Hepatocyte (in vitro differentiated cells): ENCODE measurements around the gene RASEF. TPM values are rescaled to one million over a fixed set of nuclear protein-coding genes. Genes with fewer than 3 reads are reported as not detected.

Source experiments
- DNase-seq: peaks from one replicate; pipeline ENCODE4 v3.0.0-alpha.2; 2016; ENCODE audit warnings: low spot score
- H2AFZ ChIP-seq: fragments of 200-600 bp; sonication (generic); 2 replicates; pipeline ENCODE4 v1.6.0; 2016; ENCODE audit warnings: antibody characterized with exemption, mild to moderate bottlenecking
- H3K27ac ChIP-seq: fragments of 200-600 bp; sonication (generic); 2 replicates; pipeline ENCODE4 v1.5.1; 2016; ENCODE audit warnings: mild to moderate bottlenecking
- H3K27me3 ChIP-seq: fragments of 200-600 bp; sonication (generic); 2 replicates; pipeline ENCODE4 v1.6.1; 2016
- H3K36me3 ChIP-seq: fragments of 200-600 bp; sonication (generic); replicated peaks from 2 replicates; pipeline ENCODE4 v1.5.1; 2016; ENCODE audit warnings: low read depth; ENCODE audit not compliant: insufficient read depth
- H3K4me1 ChIP-seq: fragments of 200-600 bp; sonication (generic); 2 replicates; pipeline ENCODE4 v1.5.1; 2016; ENCODE audit warnings: mild to moderate bottlenecking, moderate library complexity; ENCODE audit not compliant: insufficient read depth
- H3K4me2 ChIP-seq: fragments of 200-600 bp; sonication (generic); 2 replicates; pipeline ENCODE4 v1.6.0; 2016
- H3K4me3 ChIP-seq: fragments of 200-600 bp; sonication (generic); 2 replicates; pipeline ENCODE4 v1.5.1; 2016; ENCODE audit warnings: mild to moderate bottlenecking
- H3K79me2 ChIP-seq: fragments of 200-600 bp; sonication (generic); 2 replicates; pipeline ENCODE4 v1.6.0; 2017; ENCODE audit warnings: mild to moderate bottlenecking
- H3K9me2 ChIP-seq: fragments of 200-600 bp; sonication (generic); replicated peaks from 2 replicates; pipeline ENCODE4 v1.6.0; 2017; ENCODE audit warnings: mild to moderate bottlenecking; ENCODE audit not compliant: insufficient read depth
- H3K9me3 ChIP-seq: fragments of 200-600 bp; sonication (generic); 2 replicates; pipeline ENCODE4 v1.5.1; 2016; ENCODE audit warnings: low read depth, mild to moderate bottlenecking
- H4K20me1 ChIP-seq: fragments of 200-600 bp; sonication (generic); 2 replicates; pipeline ENCODE4 v1.6.0; 2016; ENCODE audit warnings: mild to moderate bottlenecking; ENCODE audit not compliant: insufficient read depth, poor library complexity, severe bottlenecking
- CTCF ChIP-seq: fragments of 200-600 bp; sonication (generic); IDR thresholded peaks from 2 replicates; pipeline ENCODE4 v1.5.1; 2016; ENCODE audit warnings: antibody characterized with exemption, mild to moderate bottlenecking; ENCODE audit not compliant: poor library complexity
- EZH2 ChIP-seq: fragments of 200-600 bp; sonication (generic); IDR thresholded peaks from 2 replicates; pipeline ENCODE4 v1.6.1; 2016; ENCODE audit warnings: antibody characterized with exemption, mild to moderate bottlenecking, borderline replicate concordance
- EZH2phosphoT487 ChIP-seq: fragments of 200-600 bp; sonication (generic); IDR thresholded peaks from one replicate; pipeline ENCODE4 v1.6.1; 2018; ENCODE audit warnings: antibody characterized with exemption, mild to moderate bottlenecking, low read depth, moderate library complexity; ENCODE audit not compliant: unreplicated experiment, severe bottlenecking
- WGBS: methylation state at CpG from one replicate; pipeline ENCODE4 v1.1.6; 2016; ENCODE audit warnings: low lambda C conversion rate; ENCODE audit errors: missing lambda C conversion rate; 5-methylcytosine and 5-hydroxymethylcytosine counted together
- polyA plus RNA-seq: library from polyadenylated mRNA; unstranded; fragments of >200 nt; fragmentation: Nextera tagmentation; extraction: Ambion mirVana; gene quantifications from 2 replicates; pipeline ENCODE4 v1.2.1, GENCODE V29; 2016
- total RNA-seq: library from RNA; depleted of rRNA; stranded (reverse); fragments of >200 nt; gene quantifications from 2 replicates; pipeline ENCODE4 v1.2.3, GENCODE V29; 2014

The RASEF gene
- total and polyA plus RNA-seq, 2 experiments from 2014 or later, result 11.1 to 18.9 TPM

- no peak overlapping the region for H3K4me2 ChIP-seq
- no peaks in the 10 kb centered on the region for H3K9me2 ChIP-seq
These were observed 3.8 kb upstream of the RASEF start for GRCh38 chr9:83066771-83067170.

GRCh38 chr9:83065233-83065632 lies 2.3 kb upstream of the RASEF start:
- no peaks in the 10 kb centered on the region for H3K9me2 ChIP-seq
- H2AFZ ChIP-seq, result no peak overlapping the region
- H4K20me1 ChIP-seq, result no peaks in the 10 kb centered on the region
- H3K9me3 ChIP-seq, result no peaks in the 10 kb centered on the region
- no peak overlapping the region for H3K27ac ChIP-seq
- H3K4me3 ChIP-seq, result no peak overlapping the region
- TF ChIP-seq EZH2phosphoT487 (no peak), CTCF (no peak), EZH2 (no peak)
- H3K27me3 ChIP-seq, result peaks cover 9% of the 10 kb centered on the region
- no peak overlapping the region for H3K4me2 ChIP-seq
- no peak for DNase-seq
- WGBS, result 83% methylated on average over 1 of the region's 1 CpG
- H3K4me1 ChIP-seq, result peaks cover 6% of the 10 kb centered on the region
- peaks cover 2% of the 10 kb centered on the region for H3K79me2 ChIP-seq
- H3K36me3 ChIP-seq, result no peaks in the 10 kb centered on the region

More at GRCh38 chr9:83066771-83067170, 3.8 kb upstream of the RASEF start:
- DNase-seq, result peak; percentile 22
- Histone ChIP-seq H2AFZ (no peak overlapping the region), H3K27me3 (peaks cover 9% of the 10 kb centered on the region), H3K4me1 (peaks cover 2% of the 10 kb centered on the region), H3K36me3 (no peaks in the 10 kb centered on the region), H3K79me2 (no peaks in the 10 kb centered on the region), H4K20me1 (no peaks in the 10 kb centered on the region), H3K9me3 (no peaks in the 10 kb centered on the region), H3K4me3 (no peak overlapping the region), H3K27ac (no peak overlapping the region)
- 79% methylated on average over 5 of the region's 5 CpGs for WGBS
- TF ChIP-seq CTCF (no peak), EZH2 (no peak), EZH2phosphoT487 (no peak)

- Histone ChIP-seq H3K27ac (peak overlapping the region; percentile 94), H3K36me3 (no peaks in the 10 kb centered on the region), H3K4me3 (peak overlapping the region; percentile 55), H3K9me2 (no peaks in the 10 kb centered on the region), H4K20me1 (no peaks in the 10 kb centered on the region), H3K27me3 (peaks cover 9% of the 10 kb centered on the region), H2AFZ (peak overlapping the region; percentile 43), H3K79me2 (peaks cover 30% of the 10 kb centered on the region), H3K9me3 (no peaks in the 10 kb centered on the region), H3K4me1 (peaks cover 6% of the 10 kb centered on the region), H3K4me2 (peak overlapping the region; percentile 94)
- TF ChIP-seq EZH2 (peak; percentile 29), EZH2phosphoT487 (no peak), CTCF (no peak)
- 2% methylated on average over 51 of the region's 53 CpGs for WGBS
- peak; percentile 70 for DNase-seq
These were observed 822 bp downstream of the RASEF start for GRCh38 chr9:83061990-83062650.
